OCI-LY3 (cell line): ENCODE data around the gene DCAF17.

Experiments
- EZH2phosphoT487 ChIP-seq: fragments of 200-600 bp; shearing (Covaris generic); IDR thresholded peaks from 2 replicates; pipeline ENCODE4 v1.6.1; 2018; ENCODE audit warnings: antibody characterized with exemption, mixed run types, low read depth
- TF ChIP-seq, protein P1 (sequence below): fragments of 200-600, 300-600 bp; sonication (generic); IDR thresholded peaks from 2 replicates; pipeline ENCODE4 v1.5.1; 2014; ENCODE audit warnings: antibody characterized with exemption, low read length, low read depth

DNA sequence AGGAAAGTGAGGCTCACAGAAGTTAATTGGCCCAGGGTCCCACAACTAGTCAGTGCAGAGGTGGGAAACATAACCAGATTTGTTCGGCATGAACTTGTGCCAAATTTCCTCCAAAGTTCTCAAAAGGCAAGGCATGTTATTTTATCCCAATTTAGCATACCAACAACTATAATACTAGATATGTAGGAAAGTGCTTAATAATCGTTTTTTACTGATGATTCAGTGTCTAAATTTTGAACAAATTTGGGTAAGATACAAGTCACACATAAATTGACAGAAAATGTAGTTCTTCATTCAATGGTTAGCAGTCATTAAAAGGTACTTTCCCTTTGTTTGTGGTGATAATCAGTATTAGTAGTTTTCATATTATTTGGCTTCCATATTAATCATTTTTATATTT is 49.8 kb downstream of the DCAF17 start:
- TF ChIP-seq, protein P1, sequence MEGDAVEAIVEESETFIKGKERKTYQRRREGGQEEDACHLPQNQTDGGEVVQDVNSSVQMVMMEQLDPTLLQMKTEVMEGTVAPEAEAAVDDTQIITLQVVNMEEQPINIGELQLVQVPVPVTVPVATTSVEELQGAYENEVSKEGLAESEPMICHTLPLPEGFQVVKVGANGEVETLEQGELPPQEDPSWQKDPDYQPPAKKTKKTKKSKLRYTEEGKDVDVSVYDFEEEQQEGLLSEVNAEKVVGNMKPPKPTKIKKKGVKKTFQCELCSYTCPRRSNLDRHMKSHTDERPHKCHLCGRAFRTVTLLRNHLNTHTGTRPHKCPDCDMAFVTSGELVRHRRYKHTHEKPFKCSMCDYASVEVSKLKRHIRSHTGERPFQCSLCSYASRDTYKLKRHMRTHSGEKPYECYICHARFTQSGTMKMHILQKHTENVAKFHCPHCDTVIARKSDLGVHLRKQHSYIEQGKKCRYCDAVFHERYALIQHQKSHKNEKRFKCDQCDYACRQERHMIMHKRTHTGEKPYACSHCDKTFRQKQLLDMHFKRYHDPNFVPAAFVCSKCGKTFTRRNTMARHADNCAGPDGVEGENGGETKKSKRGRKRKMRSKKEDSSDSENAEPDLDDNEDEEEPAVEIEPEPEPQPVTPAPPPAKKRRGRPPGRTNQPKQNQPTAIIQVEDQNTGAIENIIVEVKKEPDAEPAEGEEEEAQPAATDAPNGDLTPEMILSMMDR: no peak
- TF ChIP-seq EZH2phosphoT487: no peak
